Esophagus (tissue), 2 donors: ENCODE measurements around the gene PRR33. TPM values are rescaled to one million over a fixed set of nuclear protein-coding genes. Genes with fewer than 3 reads are reported as not detected.

Experiments
- H3K27ac ChIP-seq, 2 donors: one replicate each; pipeline ENCODE4 v1.5.1; 2013; ENCODE audit warnings: low read depth in 2 of 2, mild to moderate bottlenecking in 2 of 2, inconsistent platforms in 1 of 2, low read length in 1 of 2, moderate library complexity in 1 of 2
- H3K27me3 ChIP-seq, 2 donors: one replicate each; pipeline ENCODE4 v1.6.1; 2013; ENCODE audit warnings: low read length in 2 of 2, control low read depth in 1 of 2, mild to moderate bottlenecking in 1 of 2; ENCODE audit not compliant: insufficient read depth in 2 of 2, control insufficient read depth in 1 of 2
- H3K36me3 ChIP-seq, 2 donors: one replicate each; pipeline ENCODE4 v1.6.1; 2013; ENCODE audit warnings: low read length in 1 of 2; ENCODE audit not compliant: control insufficient read depth in 2 of 2, insufficient read depth in 2 of 2
- H3K4me1 ChIP-seq, 2 donors: one replicate each; pipeline ENCODE4 v1.6.1; 2013; ENCODE audit warnings: low read length in 1 of 2; ENCODE audit not compliant: control insufficient read depth in 2 of 2, insufficient read depth in 2 of 2
- H3K4me3 ChIP-seq, 2 donors: one replicate each; pipeline ENCODE4 v1.5.1; 2013; ENCODE audit warnings: low read length in 2 of 2, mild to moderate bottlenecking in 2 of 2, low read depth in 1 of 2, moderate library complexity in 1 of 2
- H3K9me3 ChIP-seq, 2 donors: one replicate each; pipeline ENCODE4 v1.6.1; 2013; ENCODE audit warnings: mild to moderate bottlenecking in 2 of 2, low read depth in 1 of 2, low read length in 1 of 2, moderate library complexity in 1 of 2; ENCODE audit not compliant: control insufficient read depth in 2 of 2, insufficient read depth in 1 of 2
- WGBS, 2 donors: extraction: QIAGEN DNeasy Blood & Tissue Kit; methylation state at CpG; one replicate each; pipeline ENCODE4 v1.1.7; 2013; 5-methylcytosine and 5-hydroxymethylcytosine counted together
- polyA plus RNA-seq, 2 donors: library from polyadenylated mRNA; stranded (reverse); fragments of 200-250 nt; gene quantifications; one replicate each; pipeline ENCODE4 v1.2.3, GENCODE V29; 2013
- donor health status: healthy with polysubstance abuse.
- donor health status: Bipolar disorder and iron deficiency.

PRR33 gene
- polyA plus RNA-seq, 2 donors = 0.02 to 0.43 TPM

DNA sequence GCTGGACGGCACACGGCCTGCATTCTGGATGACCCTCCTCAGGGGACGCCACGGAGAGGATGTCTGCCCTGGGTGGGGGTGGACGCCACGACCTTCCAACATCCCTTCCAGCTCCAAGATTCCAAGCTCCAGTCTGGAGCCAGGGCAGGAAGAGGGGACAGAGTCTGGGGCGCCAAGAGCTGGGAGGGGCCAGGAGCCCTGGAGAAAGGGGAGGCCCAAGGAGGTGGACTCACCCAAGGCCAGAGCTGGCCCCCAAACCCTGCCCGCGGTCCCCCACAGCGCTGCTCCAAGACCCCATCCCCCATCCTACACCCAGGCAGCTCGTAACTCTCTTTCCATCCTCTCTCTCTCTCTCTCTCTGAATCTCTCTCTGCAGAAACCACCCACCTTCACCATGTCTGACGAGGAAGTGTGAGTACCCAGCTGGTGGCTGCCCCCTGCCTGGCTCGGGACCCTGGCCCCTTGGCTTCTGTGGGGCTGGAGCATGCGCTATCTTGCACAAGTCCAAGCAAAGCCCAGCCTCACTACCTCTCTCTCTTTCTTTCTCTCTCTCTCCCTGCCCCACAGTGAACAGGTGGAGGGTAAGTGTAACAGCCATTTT is 30.9 kb upstream of the PRR33 start:
- WGBS, 2 donors = 69 to 75% methylated on average over 14 of the region's 14 CpGs
- no peak overlapping the region for H3K27ac ChIP-seq
- peaks cover 9 to 33% of the 10 kb centered on the region in 2 donors for H3K4me1 ChIP-seq
- H3K9me3 ChIP-seq = no peaks in the 10 kb centered on the region
- H3K36me3 ChIP-seq = no peaks in the 10 kb centered on the region
- H3K27me3 ChIP-seq = no peaks in the 10 kb centered on the region
- H3K4me3 ChIP-seq = no peak overlapping the region

DNA sequence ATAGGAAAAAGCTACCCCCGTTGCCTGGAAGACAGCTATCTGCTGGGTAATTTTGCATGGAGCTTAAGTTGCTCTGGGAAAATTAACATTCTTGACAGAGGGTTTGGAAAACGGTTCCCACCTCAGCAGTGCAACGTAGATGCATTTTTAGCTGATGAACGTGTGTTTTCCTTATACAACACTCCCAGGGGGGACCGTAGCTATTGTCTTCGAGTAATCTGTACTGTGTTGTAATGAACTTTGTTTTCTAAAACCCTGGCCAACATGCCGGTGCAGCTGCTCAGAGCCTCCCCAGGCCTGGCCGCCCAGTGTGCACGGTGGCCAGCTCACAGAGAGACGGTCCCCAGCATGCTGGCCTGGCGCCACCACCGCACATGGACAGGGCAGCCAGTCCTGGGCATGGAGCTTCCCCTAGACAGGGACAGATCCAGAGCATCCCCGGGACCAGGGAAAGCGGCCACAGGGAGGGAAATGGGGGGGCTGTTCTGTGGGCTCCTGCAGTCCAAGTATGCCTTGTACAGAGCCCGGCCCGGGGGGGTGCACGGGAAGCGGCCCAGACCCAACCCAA is 30.0 kb upstream of the PRR33 start:
- 53 to 59% methylated on average over 18 of the region's 18 CpGs for WGBS, 2 donors
- Histone ChIP-seq H3K27me3 (no peaks in the 10 kb centered on the region), H3K4me3 (no peak overlapping the region), H3K9me3 (no peaks in the 10 kb centered on the region), H3K27ac (no peak overlapping the region), H3K36me3 (no peaks in the 10 kb centered on the region), H3K4me1 (peaks cover 4 to 24% of the 10 kb centered on the region in 2 donors)

DNA sequence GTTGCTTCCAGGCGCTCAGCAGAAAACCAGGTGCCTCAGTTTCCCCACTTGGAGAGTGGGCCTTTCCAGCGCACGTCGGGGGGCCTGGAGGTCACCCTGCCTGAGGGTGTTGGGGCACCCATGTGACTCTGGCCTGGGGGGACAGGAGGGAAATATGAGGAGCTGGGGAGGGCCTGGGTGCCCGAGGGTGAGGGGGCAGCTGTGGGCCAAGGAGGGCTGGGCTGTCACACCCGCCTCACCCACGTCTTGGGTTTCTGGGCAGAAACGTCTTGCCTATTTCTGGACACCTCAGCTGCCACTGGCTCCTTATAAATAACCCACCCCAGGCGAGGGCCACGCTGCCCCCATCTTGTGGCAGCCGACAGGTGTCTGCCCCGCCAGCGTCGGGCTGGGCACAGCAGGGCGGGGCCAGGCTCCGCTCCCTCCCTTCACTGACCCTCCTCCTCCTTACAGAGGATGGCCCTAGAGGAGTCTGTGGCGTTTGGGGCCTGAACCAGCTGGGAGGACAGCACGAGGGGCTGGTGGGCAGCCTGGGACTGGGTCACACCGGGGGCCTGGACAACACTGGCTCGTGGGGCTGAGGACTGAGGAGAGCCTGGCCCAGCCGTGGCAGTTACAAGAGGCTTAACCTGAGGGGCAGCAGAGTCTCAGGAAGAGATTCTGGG is 29.3 kb upstream of the PRR33 start:
- no peak overlapping the region for H3K4me3 ChIP-seq
- no peaks in the 10 kb centered on the region for H3K9me3 ChIP-seq
- WGBS, 2 donors = 46 to 59% methylated on average over 21 of the region's 21 CpGs
- no peak overlapping the region for H3K27ac ChIP-seq
- H3K4me1 ChIP-seq = peaks cover 4 to 19% of the 10 kb centered on the region in 2 donors
- H3K36me3 ChIP-seq = no peaks in the 10 kb centered on the region
- no peaks in the 10 kb centered on the region for H3K27me3 ChIP-seq

DNA sequence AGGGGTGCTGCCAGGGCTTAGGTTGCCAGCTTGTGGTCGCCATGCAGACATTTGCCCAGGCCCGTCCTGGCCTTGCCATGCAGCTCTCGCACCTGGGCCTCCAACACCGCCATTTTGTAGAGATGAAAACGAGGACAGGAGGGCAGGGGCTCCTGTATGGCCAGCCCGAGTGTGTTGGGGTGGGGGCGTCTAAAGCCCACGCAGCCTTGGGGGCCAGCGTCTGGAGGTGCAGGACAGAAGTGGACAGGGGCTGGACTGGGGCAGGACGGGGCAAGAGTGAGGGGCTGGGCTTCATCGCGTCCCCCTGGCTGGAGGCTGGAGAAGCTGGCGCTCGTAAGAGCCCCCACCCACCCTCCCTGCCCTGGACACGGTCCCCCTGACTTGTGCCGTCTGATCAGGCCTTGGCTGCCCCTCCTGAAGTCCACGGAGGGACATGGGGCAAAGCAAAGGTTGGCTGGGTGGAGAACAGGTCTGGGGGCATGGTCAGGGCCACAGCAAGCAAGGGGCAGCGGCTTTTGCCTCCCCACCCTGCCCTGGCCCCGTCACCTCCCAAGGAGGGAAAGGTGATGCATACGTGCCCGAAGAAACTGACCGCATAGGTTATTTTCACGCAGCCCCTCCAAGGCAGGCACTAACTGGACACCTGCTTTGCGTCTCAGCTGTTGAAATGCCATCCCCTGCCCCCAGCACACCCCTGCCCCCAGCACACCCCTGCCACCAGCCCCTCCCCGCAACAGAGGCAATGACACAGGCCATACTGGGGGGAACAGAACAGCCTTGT is 28.6 kb upstream of the PRR33 start:
- no peak overlapping the region for H3K27ac ChIP-seq
- H3K9me3 ChIP-seq = no peaks in the 10 kb centered on the region
- H3K4me3 ChIP-seq = no peak overlapping the region
- no peaks in the 10 kb centered on the region for H3K36me3 ChIP-seq
- H3K4me1 ChIP-seq = peaks cover 4 to 16% of the 10 kb centered on the region in 2 donors
- H3K27me3 ChIP-seq = no peaks in the 10 kb centered on the region
- 88 to 90% methylated on average over 25 of the region's 25 CpGs for WGBS, 2 donors

DNA sequence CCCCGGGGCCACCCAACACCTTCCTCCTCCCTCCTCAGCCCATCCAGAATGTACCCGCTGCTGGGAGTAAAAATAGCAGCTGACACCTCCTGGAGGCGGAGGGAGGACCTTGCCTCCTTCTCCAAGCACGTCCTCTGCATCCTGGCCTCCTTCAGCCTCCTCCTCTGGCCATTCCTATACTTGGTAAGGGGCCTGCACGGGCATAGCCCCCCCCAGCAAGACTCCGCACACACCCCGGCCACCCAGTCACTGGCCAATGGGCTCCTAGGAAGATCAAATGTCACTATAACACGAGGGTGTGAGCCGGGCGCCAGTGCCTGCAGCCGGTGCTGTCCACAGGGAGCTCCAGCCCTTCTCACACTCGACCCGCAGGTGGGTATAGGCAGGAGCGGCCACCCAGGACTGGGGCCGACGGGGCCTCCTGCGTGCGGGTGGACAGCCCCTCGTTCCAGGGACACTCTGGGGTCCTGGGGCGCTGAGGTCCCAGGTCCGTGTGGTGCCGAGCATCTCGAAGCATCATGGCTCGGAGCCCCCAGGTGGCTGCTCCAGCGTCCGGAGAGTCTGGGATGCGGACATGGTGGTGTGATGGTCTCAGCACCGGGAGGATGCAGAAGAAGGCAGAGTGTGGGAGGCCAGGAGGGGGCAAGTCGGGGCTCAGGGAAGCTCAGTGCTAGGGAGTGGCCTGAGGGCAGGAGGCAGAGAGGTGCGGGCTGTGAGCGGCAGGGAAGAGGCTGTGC is 27.9 kb upstream of the PRR33 start, which contains the start of gene TNNT3:
Gene TNNT3, plus strand, starts transcription at position 313 of the 737 bp plus-strand sequence. CDS start 3,172 bp downstream, outside the sequence.
- Histone ChIP-seq H3K4me3 (no peak within 1 kb of the TSS), H3K36me3 (no peaks in the 10 kb centered on the region), H3K9me3 (no peaks in the 10 kb centered on the region), H3K27me3 (no peaks in the 10 kb centered on the region), H3K27ac (no peak within 1 kb of the TSS), H3K4me1 (peaks cover 1 to 12% of the 10 kb centered on the region in 2 donors)
- 75 to 77% methylated on average over 31 of the region's 31 CpGs for WGBS, 2 donors

DNA sequence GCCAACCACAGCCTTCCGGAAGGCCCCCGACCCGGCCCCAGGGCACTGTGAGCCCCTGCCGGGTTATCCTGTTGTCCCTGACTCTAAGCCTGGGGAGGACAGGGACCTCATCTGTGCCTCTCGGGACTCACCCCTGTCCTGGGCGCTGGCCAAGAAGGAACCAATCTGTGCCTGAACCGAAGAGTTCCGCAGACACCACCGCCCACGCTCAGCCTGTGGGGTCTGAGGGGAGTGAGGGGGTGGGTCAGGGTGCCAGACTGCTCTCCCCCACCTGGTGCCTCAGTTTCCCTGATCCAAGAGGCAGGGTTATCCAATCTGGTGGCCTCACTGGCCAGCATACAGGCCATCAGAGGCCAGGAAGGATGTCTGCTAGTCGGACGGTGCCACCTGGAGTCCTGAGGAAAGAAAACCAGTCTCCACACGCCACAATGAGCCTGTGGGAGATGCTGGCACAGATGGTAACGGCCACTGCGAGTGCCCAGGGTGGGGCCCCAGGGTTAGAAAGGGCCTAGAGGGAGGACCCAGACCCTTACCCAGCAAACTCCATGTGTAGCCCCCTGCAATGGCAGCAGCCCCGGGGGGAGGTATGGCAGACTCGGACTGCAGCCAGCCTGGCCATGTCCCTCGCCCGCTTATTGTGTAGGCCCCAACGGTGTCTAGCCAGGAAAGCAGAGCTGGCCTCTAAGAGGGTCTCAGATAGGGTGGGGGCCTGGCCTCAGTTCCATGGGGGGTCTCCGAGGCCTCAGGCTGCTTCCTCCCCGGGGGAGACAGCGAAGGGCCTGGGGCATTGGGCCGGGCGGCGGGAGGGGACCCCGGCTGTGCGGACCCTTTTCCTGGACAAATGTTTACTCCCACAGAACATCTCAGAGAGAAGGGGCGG is 27.0 kb upstream of the PRR33 start:
- H3K4me1 ChIP-seq = peaks cover 0 to 7% of the 10 kb centered on the region in 2 donors
- 70 to 76% methylated on average over 29 of the region's 29 CpGs for WGBS, 2 donors
- H3K27ac ChIP-seq = no peak overlapping the region
- H3K4me3 ChIP-seq = no peak overlapping the region
- H3K27me3 ChIP-seq = no peaks in the 10 kb centered on the region
- no peaks in the 10 kb centered on the region for H3K9me3 ChIP-seq
- H3K36me3 ChIP-seq = no peaks in the 10 kb centered on the region

DNA sequence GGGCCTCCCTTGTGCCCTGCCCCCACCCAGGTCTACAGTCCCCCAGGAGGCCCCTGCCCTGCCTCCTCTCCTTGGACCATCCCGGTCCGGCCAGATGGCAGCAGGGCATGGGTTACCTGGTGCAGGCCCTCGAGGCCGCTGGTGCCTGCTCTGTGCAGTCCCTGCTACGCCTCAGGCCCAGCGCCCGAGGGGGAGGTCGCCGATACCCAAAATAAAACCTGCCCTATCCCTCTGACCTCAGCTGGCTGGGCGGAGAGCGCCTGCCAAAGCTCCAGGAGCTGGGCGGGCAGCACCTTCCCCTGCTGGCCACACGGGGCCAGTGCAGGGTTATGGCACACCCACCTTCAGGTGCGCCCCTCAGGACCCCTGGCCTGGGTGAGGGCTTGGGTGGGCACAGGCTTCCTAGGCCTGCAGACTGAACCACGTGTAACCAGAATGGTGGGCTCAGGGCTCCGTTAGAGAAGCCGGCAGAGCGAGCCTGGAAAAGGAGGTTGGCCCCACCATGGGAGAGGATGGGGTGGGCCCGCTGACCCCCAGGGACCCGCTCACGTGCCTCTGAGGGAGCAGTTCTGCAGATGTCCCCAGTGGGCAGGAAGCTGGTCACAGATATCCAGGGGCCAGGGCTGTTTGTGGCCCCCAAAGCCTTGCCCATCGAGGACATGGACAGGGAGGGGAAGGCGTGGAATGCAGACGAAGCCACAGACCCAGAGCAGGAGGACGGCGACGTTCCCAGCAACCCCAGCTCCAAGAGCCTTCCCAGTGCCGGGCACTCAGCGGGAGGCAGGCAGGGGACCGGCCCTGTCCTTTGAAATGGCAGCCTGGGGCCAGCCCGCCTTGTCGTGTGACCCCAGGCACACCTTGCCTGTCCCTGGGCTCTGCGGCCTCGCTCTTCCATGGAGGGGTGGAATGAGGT is 26.1 kb upstream of the PRR33 start:
- H3K4me3 ChIP-seq = no peak overlapping the region
- H3K27ac ChIP-seq = no peak overlapping the region
- H3K9me3 ChIP-seq = no peaks in the 10 kb centered on the region
- no peaks in the 10 kb centered on the region for H3K36me3 ChIP-seq
- WGBS, 2 donors = 62 to 66% methylated on average over 34 of the region's 34 CpGs
- peaks cover 0 to 7% of the 10 kb centered on the region in 2 donors for H3K4me1 ChIP-seq
- no peaks in the 10 kb centered on the region for H3K27me3 ChIP-seq

DNA sequence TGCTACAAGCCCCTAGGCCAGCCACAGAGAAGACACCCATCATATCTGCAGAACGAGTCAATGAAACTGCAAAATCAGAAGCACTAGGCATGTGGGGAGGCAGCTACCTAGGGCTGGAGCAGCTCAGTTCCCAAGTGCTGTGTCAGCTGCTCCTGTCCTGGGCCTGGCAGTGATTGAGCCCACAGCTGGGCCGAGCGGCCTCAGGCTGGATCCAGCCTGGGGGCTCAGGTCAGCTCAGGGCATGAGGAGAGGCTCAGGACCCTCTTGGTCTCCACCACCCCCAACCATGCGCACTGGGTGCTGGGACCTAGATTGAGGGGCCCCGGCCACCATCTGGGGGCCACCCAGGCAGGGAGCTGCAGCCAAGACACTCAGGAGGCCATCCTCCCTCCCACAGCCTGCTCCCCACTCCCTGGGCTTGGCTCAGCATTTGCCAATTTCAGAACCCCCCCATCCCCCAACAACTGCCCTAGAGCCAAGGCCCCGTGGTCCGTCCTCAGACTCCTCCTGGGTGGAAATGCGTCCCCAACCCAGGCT is 25.4 kb upstream of the PRR33 start:
- no peak overlapping the region for H3K27ac ChIP-seq
- H3K27me3 ChIP-seq = no peaks in the 10 kb centered on the region

More for the DNA sequence above, 25.4 kb upstream of the PRR33 start:
- Histone ChIP-seq H3K4me1 (peaks cover 0 to 7% of the 10 kb centered on the region in 2 donors), H3K4me3 (no peak overlapping the region), H3K9me3 (no peaks in the 10 kb centered on the region), H3K36me3 (no peaks in the 10 kb centered on the region)
- 51 to 52% methylated on average over 8 of the region's 8 CpGs for WGBS, 2 donors
